Lower leg skin (tissue), 4 donors: Measurements from ENCODE around the gene ATP9B. TPM values are rescaled to one million over a fixed set of nuclear protein-coding genes. Genes with fewer than 3 reads are reported as not detected.

ENCODE experiments used
- DNase-seq, 2 donors: peaks; one replicate each; pipeline ENCODE4 v3.0.0-alpha.2; 2019; ENCODE audit warnings: low spot score in 2 of 2
- H3K4me3 ChIP-seq: fragments of 200-600 bp; sonication (generic); 2 replicates; pipeline ENCODE4 v1.5.1; 2017; ENCODE audit warnings: mild to moderate bottlenecking, low read depth; ENCODE audit not compliant: poor library complexity, severe bottlenecking
- POLR2A ChIP-seq, 2 donors: fragments of 450-650 bp; IDR thresholded peaks; one replicate each; pipeline ENCODE4 v1.6.1; 2016 to 2017; ENCODE audit warnings: antibody characterized with exemption in 2 of 2, mild to moderate bottlenecking in 1 of 2, moderate library complexity in 1 of 2
- WGBS, 2 donors: methylation state at CpG; one replicate each; pipeline ENCODE4 v1.1.5; 2018; 5-methylcytosine and 5-hydroxymethylcytosine counted together
- intact Hi-C: fragments of 100-400 bp; cut with DNase I; formaldehyde crosslinking; loops from one replicate; pipeline ENCODE4 v1.15.0; 2023; ENCODE audit warnings: low total_unique reads
- total RNA-seq, 4 donors: library from RNA; depleted of rRNA; stranded (reverse); fragments of >200 nt; gene quantifications; one replicate each; pipeline ENCODE4 v1.1.0, GENCODE V29; 2016
- TF ChIP-seq, protein P1 (sequence below), 3 donors: fragments of 450-650 bp; IDR thresholded peaks; one replicate each; pipeline ENCODE4 v1.5.1; 2016; ENCODE audit warnings: antibody characterized with exemption in 3 of 3, mild to moderate bottlenecking in 3 of 3, moderate library complexity in 2 of 3

The ATP9B gene
- total RNA-seq, 4 donors from 2014 or later, result 19.9 to 39.9 (median 26.0) TPM

DNA sequence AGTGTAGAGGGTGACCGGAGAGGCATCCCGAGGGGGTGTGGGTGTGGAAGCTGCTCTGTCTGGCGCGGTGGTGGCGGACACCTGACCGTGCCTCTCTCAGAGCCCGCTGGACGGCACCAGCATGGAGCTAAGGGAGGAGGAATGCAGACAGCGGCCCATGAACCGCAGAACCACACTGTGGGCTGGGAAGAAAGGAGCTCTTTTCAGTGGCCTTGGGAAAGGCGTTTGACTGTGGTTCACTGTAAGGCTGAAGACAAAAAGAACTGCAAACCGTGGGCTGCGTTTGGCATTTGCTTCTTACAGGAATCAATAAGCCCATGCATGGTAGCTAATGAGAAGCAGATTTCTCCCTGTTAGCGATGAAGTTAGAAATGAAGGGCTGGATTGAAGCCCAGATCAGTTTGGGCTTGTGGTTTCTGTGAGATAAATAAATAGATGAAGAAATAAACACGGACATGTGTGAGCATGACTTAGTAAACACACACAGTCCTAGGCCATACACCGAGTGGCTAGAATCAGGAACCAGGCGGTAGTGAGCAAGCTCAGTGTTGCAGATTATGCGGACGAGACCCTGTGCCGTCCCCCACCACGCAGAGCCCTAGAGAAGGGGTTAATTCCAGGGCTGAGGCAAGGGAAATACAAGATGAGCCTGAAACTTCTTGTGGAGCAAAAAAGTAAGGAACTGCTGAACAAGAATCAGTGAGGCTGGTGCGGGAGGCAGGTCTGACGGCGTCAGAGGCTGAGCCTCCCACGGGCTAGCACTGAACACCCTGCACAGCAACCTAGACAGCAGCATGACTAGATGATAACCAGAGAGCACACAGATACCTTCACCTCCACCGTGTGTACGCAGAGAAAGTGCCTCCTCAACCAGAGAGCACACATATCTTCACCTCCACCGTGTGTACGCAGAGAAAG is 297.2 kb downstream of the ATP9B start:
- no peak overlapping the region for H3K4me3 ChIP-seq
- intact Hi-C loops, result no loop called here
- TF ChIP-seq POLR2A (IDR thresholded peaks at IDR 0.05), result no peak
- TF ChIP-seq, protein P1, sequence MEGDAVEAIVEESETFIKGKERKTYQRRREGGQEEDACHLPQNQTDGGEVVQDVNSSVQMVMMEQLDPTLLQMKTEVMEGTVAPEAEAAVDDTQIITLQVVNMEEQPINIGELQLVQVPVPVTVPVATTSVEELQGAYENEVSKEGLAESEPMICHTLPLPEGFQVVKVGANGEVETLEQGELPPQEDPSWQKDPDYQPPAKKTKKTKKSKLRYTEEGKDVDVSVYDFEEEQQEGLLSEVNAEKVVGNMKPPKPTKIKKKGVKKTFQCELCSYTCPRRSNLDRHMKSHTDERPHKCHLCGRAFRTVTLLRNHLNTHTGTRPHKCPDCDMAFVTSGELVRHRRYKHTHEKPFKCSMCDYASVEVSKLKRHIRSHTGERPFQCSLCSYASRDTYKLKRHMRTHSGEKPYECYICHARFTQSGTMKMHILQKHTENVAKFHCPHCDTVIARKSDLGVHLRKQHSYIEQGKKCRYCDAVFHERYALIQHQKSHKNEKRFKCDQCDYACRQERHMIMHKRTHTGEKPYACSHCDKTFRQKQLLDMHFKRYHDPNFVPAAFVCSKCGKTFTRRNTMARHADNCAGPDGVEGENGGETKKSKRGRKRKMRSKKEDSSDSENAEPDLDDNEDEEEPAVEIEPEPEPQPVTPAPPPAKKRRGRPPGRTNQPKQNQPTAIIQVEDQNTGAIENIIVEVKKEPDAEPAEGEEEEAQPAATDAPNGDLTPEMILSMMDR (IDR thresholded peaks at IDR 0.05), result no peak
- DNase-seq, result peak in 1 of 2 donors; percentile 80
- WGBS, 2 donors, result 63 to 66% methylated on average over 29 of the region's 29 CpGs

DNA sequence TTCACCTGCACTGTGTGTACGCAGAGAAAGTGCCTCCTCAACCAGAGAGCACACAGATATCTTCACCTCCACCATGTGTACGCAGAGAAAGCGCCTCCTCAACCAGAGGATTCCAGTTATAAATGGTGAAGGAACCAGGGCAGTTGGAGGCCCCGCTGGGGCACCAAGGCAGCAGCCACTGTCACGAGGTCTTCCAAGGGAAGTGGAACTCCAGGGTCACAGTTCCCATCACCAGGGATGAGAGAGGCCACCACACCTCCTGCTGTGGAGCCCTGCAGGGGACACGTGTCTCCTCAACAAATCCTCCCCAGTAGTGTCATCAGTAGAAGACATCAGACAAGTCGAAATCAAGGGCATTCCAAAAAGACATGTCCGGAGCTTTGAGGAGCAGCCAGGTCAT is 298.3 kb downstream of the ATP9B start:
- intact Hi-C loops, result no loop called here
- WGBS, 2 donors, result 95 to 96% methylated on average over 8 of the region's 8 CpGs
- no peak for TF ChIP-seq POLR2A (IDR thresholded peaks at IDR 0.05)
- TF ChIP-seq, protein P1 (IDR thresholded peaks at IDR 0.05), result no peak
- no peak overlapping the region for H3K4me3 ChIP-seq
- peak in 1 of 2 donors; percentile 57 for DNase-seq

DNA sequence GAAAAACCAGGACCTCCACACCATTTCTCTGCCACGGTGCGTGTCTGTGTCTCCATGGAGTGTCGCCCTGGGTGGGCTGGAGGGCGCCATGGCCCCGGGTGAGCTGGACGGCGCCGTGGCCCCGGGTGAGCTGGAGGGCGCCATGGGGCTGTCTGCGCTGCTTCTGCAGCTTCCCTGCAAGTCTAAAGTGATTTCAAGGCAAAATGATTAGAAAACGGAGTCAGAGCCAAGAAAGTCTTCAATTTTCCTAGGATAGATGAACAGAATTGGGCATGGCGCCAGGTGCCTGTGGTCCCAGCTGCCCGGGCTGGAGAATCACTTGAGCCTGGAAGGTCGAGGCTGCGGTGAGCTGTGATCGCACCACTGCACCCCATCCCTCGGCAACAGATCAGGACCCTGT is 298.8 kb downstream of the ATP9B start:
- H3K4me3 ChIP-seq, result no peak overlapping the region
- WGBS, 2 donors, result 90 to 91% methylated on average over 18 of the region's 18 CpGs
- intact Hi-C loops, result no loop called here
- peak in 1 of 2 donors; percentile 75 for DNase-seq
- no peak for TF ChIP-seq POLR2A (IDR thresholded peaks at IDR 0.05)
- TF ChIP-seq, protein P1 (IDR thresholded peaks at IDR 0.05), result no peak

DNA sequence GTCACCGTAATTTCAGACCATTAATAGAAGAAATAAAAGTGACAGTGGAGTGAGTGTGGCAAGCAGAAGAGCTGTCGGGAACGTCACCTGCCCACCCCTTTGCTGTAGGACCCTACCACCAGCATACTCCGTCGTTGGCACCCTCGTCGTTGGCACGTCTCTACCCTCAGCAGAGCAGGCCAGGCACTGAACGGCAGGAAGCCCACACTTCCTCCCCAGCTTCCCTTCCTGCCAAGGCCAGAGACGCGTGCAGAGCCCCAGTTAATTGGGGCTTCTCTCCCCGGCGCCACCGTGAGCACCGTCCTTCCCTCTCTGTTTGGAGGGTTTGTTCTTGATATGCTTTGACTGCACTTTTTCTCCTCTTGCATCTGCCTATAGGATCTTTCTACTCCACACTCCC is 299.5 kb downstream of the ATP9B start:
- peak in 1 of 2 donors; percentile 80 for DNase-seq
- intact Hi-C loops, result no loop called here
- TF ChIP-seq, protein P1 (IDR thresholded peaks at IDR 0.05), result no peak
- TF ChIP-seq POLR2A (IDR thresholded peaks at IDR 0.05), result no peak
- WGBS, 2 donors, result 86 to 90% methylated on average over 15 of the region's 15 CpGs
- no peak overlapping the region for H3K4me3 ChIP-seq

DNA sequence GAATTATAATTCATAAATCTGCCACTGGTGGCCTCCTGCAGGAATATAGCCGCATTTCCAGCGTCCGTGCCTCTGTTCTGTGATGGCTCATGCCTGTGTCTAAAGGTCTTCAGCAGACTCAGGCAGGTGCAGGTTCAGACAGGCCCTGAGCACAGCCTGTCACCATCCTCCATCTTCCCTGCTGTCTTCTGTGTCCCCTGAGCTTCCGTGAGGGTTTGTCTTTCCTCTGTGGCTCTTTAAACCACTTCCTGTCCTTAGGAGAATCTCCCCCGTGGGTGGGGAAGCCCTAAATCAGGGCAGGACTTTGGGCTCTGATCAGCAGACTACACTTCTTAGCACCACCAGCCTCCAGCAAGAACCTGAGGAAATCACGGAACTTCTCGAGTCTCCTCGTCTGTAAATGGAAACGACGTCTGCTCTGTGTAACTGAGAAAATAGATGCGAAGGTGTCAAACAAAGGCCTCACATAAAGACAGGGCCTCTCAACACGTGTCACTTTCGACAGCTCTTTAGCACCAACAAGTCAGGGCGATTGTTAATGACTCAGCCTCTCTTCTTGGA is 302.4 kb downstream of the ATP9B start:
- intact Hi-C loops, result no loop called here
- DNase-seq, result peak in 1 of 2 donors; percentile 68
- TF ChIP-seq POLR2A (IDR thresholded peaks at IDR 0.05), result no peak
- TF ChIP-seq, protein P1 (IDR thresholded peaks at IDR 0.05), result no peak
- 80 to 85% methylated on average over 14 of the region's 14 CpGs for WGBS, 2 donors
- H3K4me3 ChIP-seq, result no peak overlapping the region
